H9 (cell line): ENCODE data around the gene MYB. TPM values are rescaled to one million over a fixed set of nuclear protein-coding genes. Genes with fewer than 3 reads are reported as not detected.

ENCODE experiments used
- DNase-seq: peaks from one replicate; pipeline ENCODE4 v3.0.0-alpha.2; 2017
- H2AFZ ChIP-seq: one replicate; pipeline ENCODE4 v1.6.1; 2013; ENCODE audit warnings: mild to moderate bottlenecking, low read length, control low read depth, moderate library complexity
- H2AK5ac ChIP-seq: 2 replicates; pipeline ENCODE4 v1.6.1; 2013; ENCODE audit warnings: low read length, control low read depth, mixed read lengths; ENCODE audit not compliant: insufficient read length
- H2BK120ac ChIP-seq: one replicate; pipeline ENCODE4 v1.6.1; 2013; ENCODE audit warnings: low read depth, mild to moderate bottlenecking, low read length, control low read depth, inconsistent platforms; ENCODE audit not compliant: poor library complexity, severe bottlenecking
- H2BK12ac ChIP-seq: 2 replicates; pipeline ENCODE4 v1.6.1; 2013; ENCODE audit warnings: low read length, control low read depth, mixed read lengths, low read depth; ENCODE audit not compliant: insufficient read length
- H2BK15ac ChIP-seq: 2 replicates; pipeline ENCODE4 v1.6.1; 2013; ENCODE audit warnings: low read depth, low read length, control low read depth
- H2BK20ac ChIP-seq: one replicate; pipeline ENCODE4 v1.6.1; 2013; ENCODE audit warnings: low read depth, mild to moderate bottlenecking, low read length, control low read depth, inconsistent platforms; ENCODE audit not compliant: poor library complexity, severe bottlenecking
- H2BK5ac ChIP-seq: 2 replicates; pipeline ENCODE4 v1.6.1; 2013; ENCODE audit warnings: low read length, control low read depth, mixed read lengths; ENCODE audit not compliant: insufficient read length
- H3K14ac ChIP-seq: 2 replicates; pipeline ENCODE4 v1.6.1; 2013; ENCODE audit warnings: low read length, control low read depth; ENCODE audit not compliant: insufficient read depth
- H3K18ac ChIP-seq: 2 replicates; pipeline ENCODE4 v1.6.1; 2013; ENCODE audit warnings: low read depth, mild to moderate bottlenecking, mixed read lengths, low read length, control low read depth; ENCODE audit not compliant: insufficient read length
- H3K23ac ChIP-seq: 2 replicates; pipeline ENCODE4 v1.6.1; 2013; ENCODE audit warnings: low read length, control low read depth, mixed read lengths, low read depth; ENCODE audit not compliant: insufficient read length
- H3K23me2 ChIP-seq: 2 replicates; pipeline ENCODE4 v1.6.1; 2013; ENCODE audit warnings: low read depth, mild to moderate bottlenecking, mixed read lengths, low read length, control low read depth; ENCODE audit not compliant: insufficient read length, poor library complexity, severe bottlenecking
- H3K27ac ChIP-seq: 2 replicates; pipeline ENCODE4 v1.5.1; 2013; ENCODE audit warnings: low read length, control low read depth, mixed read lengths, low read depth; ENCODE audit not compliant: insufficient read length
- H3K27me3 ChIP-seq: 2 replicates; pipeline ENCODE4 v1.6.1; 2013; ENCODE audit warnings: low read length, control low read depth, inconsistent platforms; ENCODE audit not compliant: insufficient read depth
- H3K4ac ChIP-seq: 2 replicates; pipeline ENCODE4 v1.6.1; 2013; ENCODE audit warnings: low read depth, mild to moderate bottlenecking, control low read depth, inconsistent platforms, low read length, moderate library complexity
- H3K4me1 ChIP-seq: 2 replicates; pipeline ENCODE4 v1.6.1; 2013; ENCODE audit warnings: low read length, control low read depth, inconsistent platforms; ENCODE audit not compliant: insufficient read depth
- H3K4me2 ChIP-seq: 2 replicates; pipeline ENCODE4 v1.6.1; 2013; ENCODE audit warnings: low read length, control low read depth, mixed read lengths; ENCODE audit not compliant: insufficient read length, insufficient read depth
- H3K56ac ChIP-seq: 2 replicates; pipeline ENCODE4 v1.6.1; 2013; ENCODE audit warnings: low read depth, mild to moderate bottlenecking, mixed read lengths, low read length, control low read depth; ENCODE audit not compliant: insufficient read length
- H3K79me1 ChIP-seq: 2 replicates; pipeline ENCODE4 v1.6.1; 2013; ENCODE audit warnings: low read depth, mild to moderate bottlenecking, moderate library complexity, low read length, control low read depth, inconsistent platforms; ENCODE audit not compliant: insufficient read depth, poor library complexity, severe bottlenecking
- H3K79me2 ChIP-seq: 2 replicates; pipeline ENCODE4 v1.6.1; 2013; ENCODE audit warnings: low read length, control low read depth, inconsistent platforms; ENCODE audit not compliant: insufficient read depth
- H3K9ac ChIP-seq: 2 replicates; pipeline ENCODE4 v1.6.1; 2013; ENCODE audit warnings: low read length, control low read depth, mixed read lengths; ENCODE audit not compliant: insufficient read length; ENCODE audit errors: extremely low read depth
- H3K9me3 ChIP-seq: one replicate; pipeline ENCODE4 v1.6.1; 2013; ENCODE audit warnings: low read depth, low read length, inconsistent platforms; ENCODE audit not compliant: control insufficient read depth
- H3T11ph ChIP-seq: one replicate; pipeline ENCODE4 v1.6.1; 2013; ENCODE audit warnings: mild to moderate bottlenecking, low read length, control low read depth, inconsistent platforms
- H4K20me1 ChIP-seq: one replicate; pipeline ENCODE4 v1.6.1; 2013; ENCODE audit not compliant: control insufficient read depth, insufficient read length, insufficient read depth
- H4K5ac ChIP-seq: 2 replicates; pipeline ENCODE4 v1.6.1; 2013; ENCODE audit warnings: low read depth, mild to moderate bottlenecking, mixed read lengths, low read length, control low read depth; ENCODE audit not compliant: insufficient read length
- H4K8ac ChIP-seq: replicated peaks from 2 replicates; pipeline ENCODE4 v1.6.1; 2013; ENCODE audit warnings: low read length, control low read depth, mixed read lengths, low read depth; ENCODE audit not compliant: insufficient read length
- H4K91ac ChIP-seq: 2 replicates; pipeline ENCODE4 v1.6.1; 2013; ENCODE audit warnings: low read depth, mild to moderate bottlenecking, moderate library complexity, mixed read lengths, low read length, control low read depth; ENCODE audit not compliant: insufficient read length
- H3K27ac Mint-ChIP-seq, 3 experiments: 2 replicates in 2 of 3; 3 replicates in 1 of 3; pipeline ENCODE4 v1.8.0; 2020 to 2021; ENCODE audit warnings: mixed read lengths in 3 of 3, mild to moderate bottlenecking in 1 of 3, moderate library complexity in 1 of 3
- H3K27me3 Mint-ChIP-seq: 2 replicates; pipeline ENCODE4 v1.8.0; 2021; ENCODE audit warnings: low read depth, mild to moderate bottlenecking, moderate library complexity, mixed read lengths
- H3K36me3 Mint-ChIP-seq, 3 experiments: 2 replicates in 2 of 3; 3 replicates in 1 of 3; pipeline ENCODE4 v1.8.0; 2020 to 2021; ENCODE audit warnings: low read depth in 3 of 3, mixed read lengths in 3 of 3; ENCODE audit not compliant: insufficient read depth in 1 of 3
- H3K4me1 Mint-ChIP-seq, 2 experiments: 2 replicates each; pipeline ENCODE4 v1.8.0; 2020; ENCODE audit warnings: mixed read lengths in 2 of 2
- H3K4me3 Mint-ChIP-seq, 2 experiments: 2 replicates in 1 of 2; 3 replicates in 1 of 2; pipeline ENCODE4 v1.8.0; 2020 to 2021; ENCODE audit warnings: mild to moderate bottlenecking in 2 of 2, mixed read lengths in 2 of 2, moderate library complexity in 1 of 2
- H3K9me3 Mint-ChIP-seq, 2 experiments: 2 replicates in 1 of 2; 3 replicates in 1 of 2; pipeline ENCODE4 v1.8.0; 2020; ENCODE audit warnings: mild to moderate bottlenecking in 2 of 2, mixed read lengths in 2 of 2, moderate library complexity in 1 of 2
- CTCF ChIP-seq: fragments of 200-600 bp; sonication (generic); conservative IDR thresholded peaks from 3 replicates; pipeline ENCODE4 v1.8.0; 2021; ENCODE audit warnings: antibody characterized with exemption, mild to moderate bottlenecking
- WGBS: extraction: QIAGEN DNeasy Blood & Tissue Kit; methylation state at CpG from one replicate; pipeline ENCODE4 v1.1.7; 2013; ENCODE audit warnings: missing lambda C conversion rate, low lambda C conversion rate, mixed read lengths; ENCODE audit not compliant: insufficient read length; ENCODE audit errors: extremely low coverage; 5-methylcytosine and 5-hydroxymethylcytosine counted together
- total RNA-seq: library from RNA; stranded (reverse); gene quantifications from 2 replicates; pipeline ENCODE4 v1.2.1, GENCODE V29; 2021

The MYB gene
- total RNA-seq, 1 experiment from 2014 or later: 5.8 TPM

- Mint-ChIP-seq H3K4me1 (no peaks in the 10 kb centered on the region), H3K9me3 (no peaks in the 10 kb centered on the region), H3K27me3 (no peaks in the 10 kb centered on the region), H3K36me3 (peaks cover 8 to 64% (median 42%) of the 10 kb centered on the region in 3 experiments; a peak in 6 of 7 replicates), H3K4me3 (no peak overlapping the region), H3K27ac (no peak overlapping the region)
- no peak overlapping the region for H3K9ac ChIP-seq
- H3K27me3 ChIP-seq: no peaks in the 10 kb centered on the region
- no peak overlapping the region for H3K56ac ChIP-seq
- H3K18ac ChIP-seq: no peak overlapping the region
- no peak overlapping the region for H3T11ph ChIP-seq
- no peak overlapping the region for H2AFZ ChIP-seq
- no peak overlapping the region for H3K23ac ChIP-seq
- H3K14ac ChIP-seq: no peak overlapping the region
- no peak for DNase-seq
- no peak overlapping the region for H4K8ac ChIP-seq
- H2BK12ac ChIP-seq: no peak overlapping the region
- H2AK5ac ChIP-seq: no peak overlapping the region
- H2BK5ac ChIP-seq: no peak overlapping the region
- H2BK20ac ChIP-seq: no peak overlapping the region
- H2BK15ac ChIP-seq: no peak overlapping the region
- no peaks in the 10 kb centered on the region for H3K9me3 ChIP-seq
- no peaks in the 10 kb centered on the region for H3K23me2 ChIP-seq
- H4K5ac ChIP-seq: no peak overlapping the region
- H3K4me2 ChIP-seq: no peak overlapping the region
- H4K91ac ChIP-seq: no peak overlapping the region
- no peak for TF ChIP-seq CTCF
- no peak overlapping the region for H3K4ac ChIP-seq
- no peaks in the 10 kb centered on the region for H3K79me2 ChIP-seq
- no peaks in the 10 kb centered on the region for H3K79me1 ChIP-seq
- no peaks in the 10 kb centered on the region for H3K4me1 ChIP-seq
- H3K27ac ChIP-seq: no peak overlapping the region
- WGBS: no CpG with 5 or more reads among the region's 1 CpG
- no peaks in the 10 kb centered on the region for H4K20me1 ChIP-seq
- no peak overlapping the region for H2BK120ac ChIP-seq
These were observed 21.7 kb downstream of the MYB start for GRCh38 chr6:135202836-135203235.
